ENCODE data around the gene WASF1. TPM values are rescaled to one million over a fixed set of nuclear protein-coding genes. Genes with fewer than 3 reads are reported as not detected.

The WASF1 gene
- total RNA-seq: 5.6 and 7.0 TPM in 2 replicates

GRCh38 chr6:110179406-110180227, at the start of gene WASF1:
Gene WASF1, minus strand, starts transcription at chr6:110179670. Its CDS starts 52,069 bp downstream, at chr6:110127601.

GRCh38 chr6:110180228-110181008, 948 bp upstream of the WASF1 start, which contains the start of gene CDC40:
Gene CDC40, plus strand, starts transcription at chr6:110180427. Its CDS starts 18 bp downstream, at chr6:110180445.

Other genes with a start within 250 kb of the WASF1 start
- not detected in 2 replicates for gene GPR6, start 201.4 kb downstream of the WASF1 start, total RNA-seq
- gene CDC40, start 757 bp upstream of the WASF1 start, total RNA-seq: 14.3 and 16.9 TPM in 2 replicates
- not detected in 2 replicates for gene METTL24, start 178.7 kb upstream of the WASF1 start, total RNA-seq
- 0.67 and 0.84 TPM in 2 replicates for gene DDO, start 235.9 kb upstream of the WASF1 start, total RNA-seq